Measurements from ENCODE around the gene IDE. TPM values are rescaled to one million over a fixed set of nuclear protein-coding genes. Genes with fewer than 3 reads are reported as not detected.

IDE gene
- total RNA-seq, 4 donors from 2014 or later, result 38.8 to 95.2 (median 46.7) TPM

DNA sequence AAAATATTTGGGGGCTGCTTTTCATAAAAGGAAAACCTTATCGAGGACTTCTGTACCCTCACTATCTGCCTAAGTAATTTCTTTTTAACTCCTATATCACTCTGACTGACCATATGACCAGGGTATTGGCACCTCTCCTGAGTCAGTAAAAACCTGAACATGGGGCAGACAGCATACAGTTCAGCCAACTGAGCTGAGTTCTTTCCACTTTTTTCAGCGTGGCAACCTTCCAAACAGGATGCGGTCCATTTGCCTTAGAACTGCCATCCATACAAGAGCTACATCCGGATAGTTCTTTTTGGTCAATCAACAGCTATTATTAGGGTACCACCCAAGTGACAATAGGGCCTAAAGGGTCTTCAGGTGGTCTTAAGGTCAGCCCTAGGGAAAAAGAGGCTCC lies 160.4 kb downstream of the IDE start:
- TF ChIP-seq, protein P1, sequence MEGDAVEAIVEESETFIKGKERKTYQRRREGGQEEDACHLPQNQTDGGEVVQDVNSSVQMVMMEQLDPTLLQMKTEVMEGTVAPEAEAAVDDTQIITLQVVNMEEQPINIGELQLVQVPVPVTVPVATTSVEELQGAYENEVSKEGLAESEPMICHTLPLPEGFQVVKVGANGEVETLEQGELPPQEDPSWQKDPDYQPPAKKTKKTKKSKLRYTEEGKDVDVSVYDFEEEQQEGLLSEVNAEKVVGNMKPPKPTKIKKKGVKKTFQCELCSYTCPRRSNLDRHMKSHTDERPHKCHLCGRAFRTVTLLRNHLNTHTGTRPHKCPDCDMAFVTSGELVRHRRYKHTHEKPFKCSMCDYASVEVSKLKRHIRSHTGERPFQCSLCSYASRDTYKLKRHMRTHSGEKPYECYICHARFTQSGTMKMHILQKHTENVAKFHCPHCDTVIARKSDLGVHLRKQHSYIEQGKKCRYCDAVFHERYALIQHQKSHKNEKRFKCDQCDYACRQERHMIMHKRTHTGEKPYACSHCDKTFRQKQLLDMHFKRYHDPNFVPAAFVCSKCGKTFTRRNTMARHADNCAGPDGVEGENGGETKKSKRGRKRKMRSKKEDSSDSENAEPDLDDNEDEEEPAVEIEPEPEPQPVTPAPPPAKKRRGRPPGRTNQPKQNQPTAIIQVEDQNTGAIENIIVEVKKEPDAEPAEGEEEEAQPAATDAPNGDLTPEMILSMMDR (IDR thresholded peaks at IDR 0.05), result no peak
- TF ChIP-seq POLR2A (IDR thresholded peaks at IDR 0.05), result no peak
- H3K4me1 ChIP-seq, result no peaks in the 10 kb centered on the region
- H3K27ac ChIP-seq, result no peak overlapping the region
- no peaks in the 10 kb centered on the region for H3K36me3 ChIP-seq
- intact Hi-C loops (cut with DNase I), result no loop called here
- WGBS, 2 donors, result 41 to 58% methylated on average over 4 of the region's 4 CpGs
- H3K9me3 ChIP-seq, result no peaks in the 10 kb centered on the region
- DNase-seq, result peak; percentile 29 to 44
- no peak overlapping the region for H3K4me3 ChIP-seq (replicated peaks in 1 of 3)
- no peaks in the 10 kb centered on the region for H3K27me3 ChIP-seq

DNA sequence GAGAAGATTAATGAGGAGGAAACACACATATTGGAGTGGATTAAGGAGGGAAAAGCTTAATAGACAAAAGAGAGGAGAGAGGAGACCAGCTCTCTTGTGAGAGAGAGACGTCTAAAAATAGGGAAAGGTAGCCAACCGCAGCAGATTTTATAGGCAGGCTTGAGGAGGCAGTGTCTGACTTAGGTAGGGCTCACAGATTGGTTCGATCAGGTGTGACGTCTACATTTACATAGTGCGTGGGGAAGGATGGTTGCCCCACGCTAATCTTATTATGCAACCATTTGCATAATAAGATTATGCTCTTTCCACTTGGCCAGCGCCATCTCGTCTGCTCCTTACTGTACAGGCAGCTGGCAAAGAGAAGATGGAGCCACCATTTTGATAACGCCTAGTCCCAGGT lies 160.9 kb downstream of the IDE start:
- DNase-seq, result no peak
- no peaks in the 10 kb centered on the region for H3K4me1 ChIP-seq
- no peaks in the 10 kb centered on the region for H3K27me3 ChIP-seq
- intact Hi-C loops (cut with DNase I), result no loop called here
- 75 to 79% methylated on average over 9 of the region's 9 CpGs for WGBS, 2 donors
- no peaks in the 10 kb centered on the region for H3K36me3 ChIP-seq
- no peak overlapping the region for H3K27ac ChIP-seq
- H3K4me3 ChIP-seq (replicated peaks in 1 of 3), result no peak overlapping the region
- TF ChIP-seq, protein P1 (IDR thresholded peaks at IDR 0.05), result no peak
- no peak for TF ChIP-seq POLR2A (IDR thresholded peaks at IDR 0.05)
- no peaks in the 10 kb centered on the region for H3K9me3 ChIP-seq

DNA sequence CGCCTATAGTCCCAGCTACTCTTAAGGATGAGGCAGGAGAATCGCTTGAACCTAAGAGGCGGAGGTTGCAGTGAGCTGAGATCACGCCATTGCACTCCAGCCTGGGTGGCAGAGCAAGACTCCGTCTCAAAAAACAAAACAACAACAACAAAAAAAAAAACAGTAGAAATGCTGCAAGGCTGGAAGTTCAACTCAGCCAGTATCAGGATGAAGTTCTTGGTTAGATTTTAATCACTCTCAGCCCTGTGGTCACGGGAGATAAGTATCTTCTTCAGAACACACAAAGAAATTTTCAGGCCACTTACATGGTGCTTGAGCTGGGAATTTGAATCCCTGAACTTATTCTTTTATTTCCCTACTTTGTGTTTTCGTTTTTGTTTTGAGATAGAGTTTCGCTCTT lies 162.5 kb downstream of the IDE start:
- no peaks in the 10 kb centered on the region for H3K9me3 ChIP-seq
- 82 to 85% methylated on average over 8 of the region's 8 CpGs for WGBS, 2 donors
- no peaks in the 10 kb centered on the region for H3K36me3 ChIP-seq
- DNase-seq, result no peak
- no peak overlapping the region for H3K27ac ChIP-seq
- TF ChIP-seq, protein P1 (IDR thresholded peaks at IDR 0.05), result no peak
- TF ChIP-seq POLR2A (IDR thresholded peaks at IDR 0.05), result no peak
- no peaks in the 10 kb centered on the region for H3K4me1 ChIP-seq
- intact Hi-C loops (cut with DNase I), result no loop called here
- H3K27me3 ChIP-seq, result no peaks in the 10 kb centered on the region
- no peak overlapping the region for H3K4me3 ChIP-seq (replicated peaks in 1 of 3)

GRCh38 chr10:92410501-92410900 lies 163.4 kb downstream of the IDE start:
- no peak overlapping the region for H3K4me3 ChIP-seq (replicated peaks in 1 of 3)
- no peaks in the 10 kb centered on the region for H3K27me3 ChIP-seq
- no peaks in the 10 kb centered on the region for H3K36me3 ChIP-seq
- no peak overlapping the region for H3K27ac ChIP-seq
- H3K9me3 ChIP-seq, result no peaks in the 10 kb centered on the region
- no peaks in the 10 kb centered on the region for H3K4me1 ChIP-seq
- 88 to 91% methylated on average over 2 of the region's 2 CpGs for WGBS, 2 donors
- TF ChIP-seq, protein P1 (IDR thresholded peaks at IDR 0.05), result no peak
- TF ChIP-seq POLR2A (IDR thresholded peaks at IDR 0.05), result no peak
- intact Hi-C loops (cut with DNase I), result no loop called here
- DNase-seq, result no peak

- 94 to 96% methylated on average over 3 of the region's 3 CpGs for WGBS, 2 donors
- DNase-seq, result no peak
- no peaks in the 10 kb centered on the region for H3K9me3 ChIP-seq
- H3K27me3 ChIP-seq, result no peaks in the 10 kb centered on the region
- no peak overlapping the region for H3K27ac ChIP-seq
- H3K4me3 ChIP-seq (replicated peaks in 1 of 3), result no peak overlapping the region
- H3K4me1 ChIP-seq, result no peaks in the 10 kb centered on the region
- H3K36me3 ChIP-seq, result no peaks in the 10 kb centered on the region
- intact Hi-C loops (cut with DNase I), result no loop called here
- TF ChIP-seq POLR2A (IDR thresholded peaks at IDR 0.05), result no peak
- TF ChIP-seq, protein P1 (IDR thresholded peaks at IDR 0.05), result no peak
These were observed 165.9 kb downstream of the IDE start for GRCh38 chr10:92408017-92408361.
